ENCODE measurements around the gene BCAS4. TPM values are rescaled to one million over a fixed set of nuclear protein-coding genes. Genes with fewer than 3 reads are reported as not detected.

The BCAS4 gene
- total RNA-seq, 2 experiments from 2014 or later, result 19.0 to 20.9 TPM

GRCh38 chr20:50828363-50829136, 33.7 kb downstream of the BCAS4 start:
- CTCF ChIA-PET, result no interaction called here
- POLR2A ChIA-PET, result interaction anchor here (0.9 kb wide), 1 partner anchor 18 kb away, joined by 3 read pairs; no protein-coding TSS in a partner anchor
- intact Hi-C loops (cut with DNase I, micrococcal nuclease), result no loop called here

DNA sequence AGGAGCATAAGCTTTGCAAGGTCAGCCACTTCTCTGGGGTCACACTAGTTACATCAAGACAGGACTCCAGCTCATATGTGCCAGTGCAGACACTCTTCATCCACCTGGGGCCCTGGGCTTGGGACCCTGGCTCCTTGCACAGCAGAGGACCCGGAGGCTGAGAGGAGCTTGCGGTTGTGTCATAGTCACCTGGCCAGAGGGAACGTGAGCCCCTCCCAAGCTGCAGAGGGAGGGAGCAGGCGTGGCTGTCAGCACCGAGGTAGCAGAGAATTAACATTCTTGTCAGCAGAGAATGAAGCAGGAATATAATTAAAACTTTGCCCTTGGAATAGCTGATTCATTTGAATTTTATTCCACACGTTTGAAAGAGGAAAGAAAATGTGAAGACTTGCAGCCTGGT, 36.8 kb downstream of the BCAS4 start:
- H3K4me3 Mint-ChIP-seq, result no peak overlapping the region
- H3K27ac Mint-ChIP-seq, result no peak overlapping the region
- peaks cover 71% of the 10 kb centered on the region for H3K36me3 Mint-ChIP-seq (ENCODE audit: low read depth)
- POLR2A ChIA-PET, result no interaction called here
- H3K4me3 ChIP-seq (ENCODE audit: low read length), result no peak overlapping the region
- H3K27me3 ChIP-seq (ENCODE audit: control insufficient read depth in 1 of 2, insufficient read depth in 2 of 2, low read length in 2 of 2), result no peaks in the 10 kb centered on the region
- H3K36me3 ChIP-seq (ENCODE audit: insufficient read depth, low read length), result peaks cover 12% of the 10 kb centered on the region
- H3K27ac ChIP-seq (ENCODE audit: low read depth in 1 of 2, low read length in 2 of 2), result no peak overlapping the region
- intact Hi-C loops (cut with DNase I, micrococcal nuclease), result loop anchor here in 1 of 2 experiments (10.0 kb wide), 1 partner anchor 63 kb away; no protein-coding TSS in a partner anchor
- H3K4me1 Mint-ChIP-seq (ENCODE audit: low read depth), result no peaks in the 10 kb centered on the region
- H3K27me3 Mint-ChIP-seq, result no peaks in the 10 kb centered on the region
- H3K9me3 ChIP-seq (ENCODE audit: control insufficient read depth in 1 of 2, insufficient read depth in 1 of 2, low read length in 2 of 2), result no peaks in the 10 kb centered on the region
- DNase-seq (no peak), ATAC-seq (ENCODE audit: poor library complexity) (no peak)
- TF ChIP-seq CTCF (IDR thresholded peaks at IDR 0.05), result no peak
- CTCF ChIA-PET, result interaction anchor here (1.5 kb wide), 1 partner anchor 37 kb away, joined by 4 read pairs; no protein-coding TSS in a partner anchor
- H3K9me3 Mint-ChIP-seq, result no peaks in the 10 kb centered on the region
- H3K4me1 ChIP-seq (ENCODE audit: insufficient read depth, low read length), result no peaks in the 10 kb centered on the region

More at GRCh38 chr20:50828363-50829136, 33.7 kb downstream of the BCAS4 start:
- H3K4me1 ChIP-seq (ENCODE audit: insufficient read depth, low read length), result no peaks in the 10 kb centered on the region
- TF ChIP-seq CTCF (IDR thresholded peaks at IDR 0.05), result no peak
- no peaks in the 10 kb centered on the region for H3K9me3 ChIP-seq (ENCODE audit: control insufficient read depth in 1 of 2, insufficient read depth in 1 of 2, low read length in 2 of 2)
- Mint-ChIP-seq H3K36me3 (ENCODE audit: low read depth) (peaks cover 61% of the 10 kb centered on the region), H3K9me3 (no peaks in the 10 kb centered on the region), H3K27ac (no peak overlapping the region), H3K4me3 (no peak overlapping the region), H3K4me1 (ENCODE audit: low read depth) (no peaks in the 10 kb centered on the region), H3K27me3 (no peaks in the 10 kb centered on the region)
- H3K27ac ChIP-seq (ENCODE audit: low read depth in 1 of 2, low read length in 2 of 2), result no peak overlapping the region
- DNase-seq (no peak), ATAC-seq (ENCODE audit: poor library complexity) (no peak)
- H3K27me3 ChIP-seq (ENCODE audit: control insufficient read depth in 1 of 2, insufficient read depth in 2 of 2, low read length in 2 of 2), result no peaks in the 10 kb centered on the region
- no peak overlapping the region for H3K4me3 ChIP-seq (ENCODE audit: low read length)
- peaks cover 9% of the 10 kb centered on the region for H3K36me3 ChIP-seq (ENCODE audit: insufficient read depth, low read length)

DNA sequence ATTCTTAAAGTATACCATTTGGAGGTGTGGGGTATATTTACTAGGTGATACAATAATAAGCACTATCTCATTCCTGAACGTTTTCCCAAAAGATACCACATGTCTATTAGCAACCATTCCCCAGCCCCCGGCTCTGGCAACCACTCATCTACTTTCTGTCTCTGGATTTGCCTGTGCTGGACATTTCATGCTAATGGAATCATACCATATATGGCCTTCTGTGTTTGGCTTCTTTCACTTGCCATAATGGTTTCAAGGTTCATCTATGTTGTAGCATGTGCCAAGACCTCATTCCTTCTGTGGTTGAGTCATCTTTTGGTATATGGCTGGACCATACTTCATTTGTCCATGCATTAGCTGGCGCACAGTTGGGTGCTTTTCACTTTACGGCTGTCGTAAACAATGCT, 39.7 kb downstream of the BCAS4 start:
- Histone ChIP-seq H3K27ac (ENCODE audit: low read depth in 1 of 2, low read length in 2 of 2) (no peak overlapping the region), H3K4me3 (ENCODE audit: low read length) (no peak overlapping the region), H3K9me3 (ENCODE audit: control insufficient read depth in 1 of 2, insufficient read depth in 1 of 2, low read length in 2 of 2) (no peaks in the 10 kb centered on the region), H3K36me3 (ENCODE audit: insufficient read depth, low read length) (peaks cover 16% of the 10 kb centered on the region), H3K4me1 (ENCODE audit: insufficient read depth, low read length) (no peaks in the 10 kb centered on the region), H3K27me3 (ENCODE audit: control insufficient read depth in 1 of 2, insufficient read depth in 2 of 2, low read length in 2 of 2) (no peaks in the 10 kb centered on the region)
- H3K9me3 Mint-ChIP-seq, result no peaks in the 10 kb centered on the region
- no peak overlapping the region for H3K27ac Mint-ChIP-seq
- DNase-seq (no peak), ATAC-seq (ENCODE audit: poor library complexity) (no peak)
- ChIA-PET CTCF (no interaction called here), POLR2A (no interaction called here)
- H3K4me1 Mint-ChIP-seq (ENCODE audit: low read depth), result no peaks in the 10 kb centered on the region
- H3K36me3 Mint-ChIP-seq (ENCODE audit: low read depth), result peaks cover 66% of the 10 kb centered on the region
- H3K27me3 Mint-ChIP-seq, result no peaks in the 10 kb centered on the region
- H3K4me3 Mint-ChIP-seq, result no peak overlapping the region
- TF ChIP-seq CTCF (IDR thresholded peaks at IDR 0.05), result no peak
- intact Hi-C loops (cut with DNase I, micrococcal nuclease), result loop anchor here in 1 of 2 experiments (10.0 kb wide), 1 partner anchor 60 kb away; no protein-coding TSS in a partner anchor

Measured in CD4-positive, alpha-beta T cell (primary cell).